NCI-H2227 (cell line): Measurements from ENCODE around the gene ELL.

ENCODE experiments used
- DNase-seq: peaks from one replicate; lab custom pipeline; 2025; ENCODE audit not compliant: unreplicated experiment; lab: John Stamatoyannopoulos, UW

ELL gene

DNA sequence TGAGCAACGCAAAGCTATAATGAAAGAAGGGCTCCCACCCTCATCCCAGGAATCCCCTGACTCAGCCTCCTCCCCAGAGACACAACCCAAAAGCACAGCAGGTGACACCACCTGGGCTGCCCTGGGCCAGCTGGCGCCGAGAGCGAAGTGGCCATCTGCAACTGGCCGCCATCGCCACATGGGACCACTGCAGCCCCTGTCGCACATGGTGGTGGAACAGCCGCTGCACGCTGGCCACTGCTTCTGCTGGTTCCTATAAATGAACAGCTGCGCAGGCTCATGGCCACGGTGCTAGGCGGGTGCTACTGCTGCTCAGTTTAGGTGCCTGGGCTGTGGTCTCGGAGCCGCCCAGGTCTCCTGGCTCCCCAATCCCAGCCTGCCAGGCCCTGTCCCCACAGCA, 72.3 kb downstream of the ELL start:
- no peak for DNase-seq

DNA sequence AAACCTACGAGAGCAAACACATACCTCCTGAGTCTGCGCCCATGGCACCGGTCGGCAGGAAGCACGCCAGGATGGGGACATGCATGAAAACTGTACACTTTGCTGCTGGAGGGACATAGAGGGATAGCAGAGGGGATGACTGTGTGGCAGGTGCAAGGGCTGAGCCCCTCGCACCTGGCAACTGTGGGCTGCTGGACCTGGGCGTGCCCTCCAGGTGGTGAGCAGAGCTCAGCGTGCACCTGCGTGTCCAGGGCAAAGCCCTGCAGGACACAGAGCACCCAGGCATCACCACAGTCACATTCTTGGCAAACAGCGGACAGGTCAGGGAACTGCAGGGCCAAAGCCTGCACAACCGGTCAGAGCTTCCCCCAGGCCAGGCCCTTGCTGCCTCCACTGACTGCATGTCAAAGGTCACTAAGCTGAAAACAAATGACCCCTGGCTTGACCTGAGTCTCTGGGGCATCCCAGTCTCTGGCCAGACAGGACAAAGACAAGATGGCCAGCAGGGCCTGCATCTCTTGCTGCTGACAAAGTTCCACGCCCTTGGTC, 75.0 kb downstream of the ELL start:
- DNase-seq = no peak

DNA sequence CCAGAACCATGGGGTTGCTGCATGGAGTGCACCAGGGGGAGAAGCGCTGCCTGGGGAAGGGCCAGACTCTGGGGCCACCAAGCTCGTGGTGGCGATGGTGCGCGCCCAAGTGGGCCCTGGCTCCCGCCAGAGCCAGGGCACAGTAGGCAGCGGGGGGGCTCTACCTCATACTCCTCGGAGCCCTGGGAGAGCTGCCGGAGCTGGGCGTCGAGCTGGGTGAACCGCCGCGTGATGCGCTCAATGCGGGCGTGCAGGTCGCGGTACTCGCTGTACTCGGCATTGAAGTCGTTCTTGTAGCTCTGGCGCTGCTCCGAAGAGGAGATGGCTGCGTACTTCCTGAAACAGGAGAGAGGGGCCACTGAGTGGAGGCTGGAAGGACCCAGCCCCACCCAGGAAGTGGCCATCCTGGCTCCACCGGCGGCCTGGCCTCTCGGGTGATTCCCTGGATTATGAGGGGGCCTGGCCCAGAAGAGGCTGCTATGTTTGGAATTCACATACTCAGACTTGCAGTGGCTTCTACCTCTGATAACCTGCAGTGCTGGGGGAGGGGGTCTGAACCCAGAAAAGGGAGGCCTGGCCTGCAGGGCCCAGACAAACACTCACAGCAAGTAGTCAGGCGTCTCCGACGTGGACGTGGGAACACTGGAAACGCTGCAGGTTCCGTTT, 75.6 kb downstream of the ELL start:
- no peak for DNase-seq

DNA sequence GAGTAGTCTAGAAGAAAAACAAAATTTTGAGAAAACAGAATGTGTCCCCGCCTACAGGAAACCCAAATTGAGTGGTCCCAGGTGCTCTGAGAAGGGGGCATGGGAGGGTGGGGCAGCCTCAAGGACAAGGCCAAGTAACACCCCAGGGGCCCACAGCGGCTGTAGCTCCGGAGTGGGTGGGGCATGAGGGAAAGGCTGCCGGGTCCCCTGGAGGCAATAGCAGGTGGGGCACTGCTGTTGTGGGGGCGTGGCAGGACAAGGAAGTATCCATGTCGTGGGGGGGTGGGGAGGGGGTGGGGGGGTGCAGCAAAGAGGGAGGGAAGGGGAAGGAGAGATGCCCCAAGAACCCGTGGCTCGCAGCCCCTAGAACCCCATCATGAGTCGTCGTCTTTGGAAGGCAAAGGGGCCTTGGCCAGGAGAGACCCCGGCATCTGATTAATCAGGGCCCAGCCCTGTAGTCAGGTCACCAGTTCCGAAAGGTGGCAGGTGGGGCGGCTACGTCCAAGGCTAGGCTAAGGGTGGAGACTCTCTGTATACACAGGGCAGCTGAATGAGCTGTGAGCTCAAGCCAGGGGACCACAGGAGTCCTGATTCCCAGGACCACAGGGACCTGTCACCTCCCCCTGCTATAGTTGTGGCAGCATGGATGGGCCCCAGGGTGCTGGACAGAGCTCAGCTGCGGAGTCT, 76.5 kb downstream of the ELL start:
- no peak for DNase-seq

DNA sequence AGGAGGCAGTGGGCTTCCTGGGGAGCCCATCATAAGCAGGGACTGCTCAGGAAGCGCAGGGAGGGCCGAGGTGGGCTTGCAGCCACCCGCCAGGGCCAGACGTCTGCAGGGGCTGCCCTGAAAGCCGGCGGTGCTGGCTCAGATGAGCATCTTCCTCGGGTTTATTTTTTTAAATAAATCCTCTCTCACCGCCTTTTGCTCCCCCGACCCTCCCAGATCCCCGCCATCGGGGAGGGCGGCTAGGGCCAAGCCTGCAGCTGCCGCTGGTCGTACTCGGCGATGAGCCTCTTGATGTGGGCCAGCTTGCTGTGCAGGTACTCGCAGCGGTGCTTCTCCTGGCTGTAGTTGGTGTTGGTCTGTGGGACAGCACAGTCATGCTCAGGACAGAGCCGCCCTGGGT, 77.4 kb downstream of the ELL start:
- DNase-seq = no peak

DNA sequence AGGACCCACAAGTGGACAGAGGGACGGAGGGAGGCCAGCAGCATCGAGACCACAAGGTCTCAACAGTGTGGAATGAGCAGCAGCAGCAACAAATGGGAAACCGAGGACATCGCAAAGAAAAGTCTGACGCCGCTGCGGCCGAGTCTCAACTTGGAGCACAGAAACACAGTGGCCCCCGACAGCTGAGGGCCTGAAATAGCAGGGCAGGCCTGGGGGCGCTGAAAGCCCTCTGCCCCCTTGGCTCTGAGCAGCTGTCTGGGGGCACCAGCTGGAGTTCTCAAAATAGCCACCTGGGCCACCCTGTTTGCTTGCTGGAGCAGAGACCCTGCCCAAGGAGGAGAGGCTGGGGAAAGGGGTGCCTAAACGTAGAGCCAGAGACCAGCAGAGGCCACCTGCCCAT, 78.0 kb downstream of the ELL start:
- no peak for DNase-seq

DNA sequence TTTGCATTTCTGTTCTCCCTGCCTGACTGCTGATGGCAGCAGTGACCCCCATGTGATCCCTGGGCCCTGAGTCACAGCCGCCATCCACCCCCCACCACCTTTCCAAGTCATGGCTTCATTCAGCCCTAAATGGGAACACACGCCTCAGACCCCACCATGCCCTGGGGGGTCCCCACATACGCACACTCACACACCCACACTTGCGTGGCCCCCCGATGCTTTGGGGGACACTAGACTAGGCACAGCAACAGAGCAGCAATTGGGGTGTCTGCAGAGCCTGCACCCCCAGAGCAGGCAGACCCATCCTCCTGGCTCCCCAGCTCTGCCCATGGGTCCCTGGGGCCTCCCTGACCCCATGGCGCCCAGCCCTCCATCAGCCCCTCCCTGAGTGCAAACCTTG, 78.5 kb downstream of the ELL start:
- DNase-seq = no peak

DNA sequence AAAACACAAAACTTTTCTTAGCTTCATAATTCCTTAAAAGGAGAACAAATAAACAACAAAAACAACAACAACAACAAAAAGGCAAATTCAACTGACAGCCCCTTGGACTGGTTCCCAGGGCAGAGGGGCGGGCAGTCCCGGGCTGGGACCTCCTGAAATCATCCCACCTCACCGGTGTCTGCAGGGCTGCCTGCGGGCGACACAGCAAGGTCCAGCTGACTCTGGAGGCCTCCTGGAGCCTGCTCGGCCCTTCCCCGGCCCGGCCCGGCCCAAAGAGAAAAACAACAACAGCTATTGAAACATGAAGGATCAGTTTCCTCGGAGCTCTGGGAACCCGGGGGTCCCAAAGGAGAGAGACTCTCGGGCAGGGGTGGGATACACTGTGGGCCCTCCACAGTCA, 78.9 kb downstream of the ELL start:
- DNase-seq = no peak

DNA sequence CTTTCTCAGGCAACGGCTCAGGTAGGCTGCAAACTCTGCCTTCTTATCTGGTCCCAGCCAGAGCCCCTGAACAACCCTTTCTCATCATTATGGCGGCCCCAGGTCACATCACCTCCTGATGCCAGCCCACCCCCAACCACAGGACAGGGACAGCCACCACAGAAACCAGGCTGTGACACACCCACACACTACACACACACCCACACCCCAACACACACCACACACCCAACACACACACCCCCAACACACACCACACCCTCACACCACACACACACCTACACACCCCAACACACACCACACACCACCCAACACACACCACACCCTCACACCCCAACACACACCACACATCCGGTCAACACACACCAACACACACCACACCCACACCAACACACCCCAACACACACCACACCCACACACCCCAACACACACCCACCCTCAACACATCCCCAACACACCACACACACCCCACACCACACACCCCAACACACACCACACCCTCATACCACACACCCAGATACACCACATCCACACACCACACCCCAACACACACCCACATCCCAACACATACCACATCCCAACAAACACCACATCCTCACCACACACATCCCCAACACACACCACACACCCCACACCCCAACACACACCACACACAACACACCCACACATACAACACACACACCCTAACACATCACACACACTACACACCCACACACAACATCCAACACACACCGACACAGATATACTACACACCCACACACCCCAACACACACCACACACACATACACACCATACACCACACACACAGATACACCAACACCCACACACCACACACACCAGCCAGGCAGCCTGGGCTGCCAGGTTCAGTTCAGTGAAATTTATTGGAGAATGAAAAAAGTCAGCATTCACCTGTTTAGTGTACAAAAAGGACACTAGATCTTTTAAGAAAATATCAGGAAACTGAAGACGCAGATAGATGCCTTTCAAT, 79.8 kb downstream of the ELL start:
- DNase-seq = no peak

DNA sequence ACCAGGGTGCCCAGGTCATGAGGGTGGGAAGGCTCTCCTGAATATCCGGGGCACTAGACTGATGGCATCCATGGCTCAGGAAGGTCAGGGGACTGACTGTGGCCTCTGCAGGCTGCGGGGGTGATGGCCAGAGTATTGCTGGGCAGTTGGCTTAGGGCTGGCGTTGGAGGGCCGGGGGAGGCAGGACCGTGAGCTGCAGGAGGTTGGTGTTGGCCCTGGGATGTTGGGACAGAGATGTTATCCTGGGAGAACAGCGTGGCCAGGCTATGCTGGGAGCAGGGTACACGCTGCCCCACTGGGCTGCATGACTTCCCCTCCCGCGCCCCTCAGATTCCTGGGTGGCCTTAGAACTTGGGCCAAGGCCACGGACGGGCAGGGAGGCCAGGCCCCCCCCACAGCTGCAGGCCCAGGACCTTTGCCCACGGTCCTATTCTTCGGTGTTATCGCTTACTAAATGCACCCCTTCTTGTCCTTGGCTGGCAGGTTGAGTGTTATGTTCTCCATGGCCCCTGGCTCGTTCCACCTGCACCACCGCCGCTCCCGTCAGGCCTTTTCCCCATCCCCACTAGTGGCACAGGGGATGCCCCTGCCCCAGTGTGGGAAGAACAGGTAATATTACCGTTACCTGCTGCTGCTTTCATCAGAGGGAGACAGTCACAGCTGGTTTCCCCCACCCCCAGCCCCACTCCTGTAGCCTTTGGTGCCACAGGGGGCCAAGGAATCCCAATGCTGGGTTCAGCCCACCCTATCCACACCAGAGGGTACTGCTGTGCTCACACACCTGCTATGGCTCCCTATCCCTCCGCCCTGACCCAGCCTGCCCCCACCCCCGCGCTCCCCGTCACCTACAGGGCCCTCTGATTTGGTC, 80.7 kb downstream of the ELL start:
- DNase-seq = no peak

DNA sequence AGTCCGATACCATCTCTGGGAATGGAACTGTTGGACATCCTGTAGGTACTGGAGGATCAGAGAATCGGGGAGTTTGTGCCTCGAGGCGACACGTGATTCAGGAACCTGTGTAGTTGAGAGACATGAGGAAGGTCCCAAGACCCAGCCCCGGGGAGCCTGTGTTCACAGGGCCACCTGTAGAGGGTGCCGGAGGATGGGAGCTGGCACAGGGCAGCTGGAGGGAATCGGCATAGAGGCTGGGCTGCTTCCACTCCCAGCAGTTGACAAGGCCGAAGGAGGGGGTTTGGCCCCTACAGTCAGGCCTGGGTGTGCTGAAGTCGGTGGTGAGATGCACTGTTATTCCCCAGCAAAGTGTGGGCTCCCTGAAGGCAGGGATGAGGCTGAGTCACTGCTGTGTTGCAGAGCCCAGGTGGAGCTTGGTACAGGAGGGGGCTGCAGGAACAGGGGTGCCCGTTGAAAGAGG, 81.4 kb downstream of the ELL start:
- DNase-seq = no peak

DNA sequence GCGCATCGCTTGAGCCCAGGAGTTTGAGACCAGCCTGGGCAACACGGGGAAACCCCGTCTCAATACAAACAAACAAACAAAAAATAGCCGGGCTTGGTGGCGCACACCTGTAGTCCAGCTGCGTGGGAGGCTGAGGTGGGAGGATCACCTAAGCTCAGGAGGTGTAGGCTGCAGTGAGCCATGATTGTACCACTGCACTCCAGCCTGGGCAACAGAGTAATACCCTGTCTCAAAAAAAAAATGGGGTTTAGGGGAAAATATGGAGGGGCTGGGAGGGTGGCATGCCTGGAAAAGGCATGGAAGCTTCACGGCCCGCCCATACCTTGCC, 82.0 kb downstream of the ELL start:
- no peak for DNase-seq

DNA sequence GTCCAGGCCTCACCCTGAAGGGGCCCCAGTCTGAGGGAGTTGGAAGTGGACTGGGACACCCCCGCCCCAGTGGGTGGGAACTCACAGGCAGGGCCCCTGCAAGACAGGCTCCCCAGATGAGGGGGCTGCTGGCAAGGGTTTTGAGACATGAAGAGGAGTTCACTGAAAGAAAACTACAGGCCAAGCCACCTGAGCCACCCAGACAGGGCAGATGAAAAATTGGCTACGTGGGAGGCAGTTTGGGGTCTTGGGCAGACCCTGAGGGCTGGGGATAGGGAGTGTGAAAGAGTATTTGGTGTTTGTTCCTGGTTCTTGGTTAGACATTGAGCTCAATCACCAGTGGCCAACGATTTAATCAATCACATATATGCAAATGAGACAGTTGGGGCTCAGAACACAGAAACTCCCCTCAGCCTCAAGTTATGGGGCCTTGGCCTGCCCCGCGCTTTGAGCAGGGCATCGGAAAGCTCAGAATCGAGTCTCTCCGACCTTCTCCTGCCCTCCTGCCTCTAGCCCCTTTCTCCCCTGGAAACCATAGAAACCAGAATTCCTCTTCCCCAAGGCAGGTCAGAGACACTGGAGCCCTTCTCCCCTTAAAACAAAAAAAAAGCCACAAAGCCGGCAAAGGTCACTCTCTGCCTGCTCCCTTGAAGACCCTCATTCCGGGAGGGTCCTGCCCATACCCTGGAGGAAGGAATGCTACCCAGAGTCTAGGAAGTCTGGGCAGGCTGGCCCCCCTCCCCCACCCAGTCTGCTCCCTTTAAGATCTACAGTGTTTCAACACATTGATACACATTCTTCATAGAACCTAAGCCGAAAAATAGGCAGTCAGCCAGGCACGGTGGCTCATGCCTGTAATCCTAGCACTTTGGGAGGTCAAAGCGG, 82.6 kb downstream of the ELL start:
- DNase-seq = no peak

DNA sequence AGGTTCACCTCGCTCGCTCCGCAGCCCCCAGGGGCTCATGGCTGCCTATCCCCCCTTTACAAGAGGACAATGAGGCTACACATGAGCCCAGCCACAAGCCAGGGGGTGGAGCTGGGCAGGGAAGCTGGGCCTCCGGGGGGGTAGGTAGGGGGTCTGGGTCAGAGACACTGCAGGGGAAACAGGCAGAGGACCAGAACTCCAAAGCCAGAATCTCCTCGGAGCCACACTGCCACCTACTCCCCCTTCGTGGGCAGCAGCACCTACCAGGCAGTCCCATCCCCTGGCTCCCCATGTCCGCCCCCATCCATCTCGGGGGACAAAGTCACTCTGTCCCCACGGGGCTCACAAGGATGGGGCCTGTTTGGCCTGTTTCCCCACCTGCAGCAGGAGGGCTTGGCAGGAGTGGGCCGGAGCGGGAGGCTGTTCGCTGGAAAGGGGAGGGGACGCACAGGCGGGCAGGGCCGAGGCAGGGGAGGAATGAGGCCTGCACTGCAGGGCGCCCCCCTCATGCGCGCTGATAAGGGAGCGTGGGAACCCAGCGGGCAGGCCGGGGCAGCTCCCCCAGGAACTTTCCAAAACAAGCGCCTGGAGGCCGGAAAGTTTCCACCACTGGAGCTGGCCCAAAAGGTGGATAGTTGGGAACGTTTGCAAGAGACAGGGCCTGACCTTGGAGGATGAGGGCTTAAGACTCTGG, 83.4 kb downstream of the ELL start:
- DNase-seq = peak; percentile 29

DNA sequence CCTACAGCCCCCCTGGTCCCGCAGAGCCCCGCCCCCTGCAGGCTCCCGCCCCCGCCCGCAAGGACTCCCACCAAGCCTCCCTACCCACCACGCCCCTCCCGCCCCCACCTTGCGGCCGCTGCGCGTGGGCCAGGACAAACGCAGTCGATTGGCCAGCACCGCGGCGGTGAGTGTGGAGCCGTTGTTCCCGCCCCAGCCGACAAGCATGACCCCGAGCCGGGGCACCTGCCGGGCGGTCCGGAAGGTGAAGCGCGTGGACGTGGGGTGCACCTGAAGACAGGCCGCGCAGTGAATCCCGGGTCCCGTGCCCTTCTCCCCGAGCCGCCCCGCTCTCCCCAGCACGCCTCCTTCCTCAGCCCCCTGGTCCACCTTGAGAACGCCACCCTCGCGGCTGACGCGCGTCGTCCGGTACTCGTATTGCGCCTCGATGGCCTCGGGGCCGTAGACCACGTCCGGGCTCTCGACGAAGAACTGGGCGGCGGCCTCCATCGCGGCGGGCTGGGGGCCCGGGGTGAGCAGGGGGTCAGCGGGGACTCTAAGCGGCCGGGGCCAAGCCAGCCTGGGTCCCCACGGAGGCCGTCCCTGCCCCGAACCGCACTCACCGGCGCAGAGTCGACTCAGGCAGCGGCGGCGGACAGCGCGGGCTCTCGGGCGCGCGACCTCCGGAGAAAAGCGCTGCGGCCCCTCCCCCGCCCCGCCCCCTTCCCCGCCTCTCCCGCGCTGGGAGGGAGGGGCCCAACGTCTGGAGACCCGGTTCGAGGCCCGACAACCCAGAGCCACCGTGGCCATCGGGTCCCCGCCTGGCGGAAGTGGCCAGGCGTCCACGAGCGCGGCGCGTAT, 84.2 kb downstream of the ELL start, which contains the start of gene ISYNA1:
Gene ISYNA1, minus strand, starts transcription at position 643 of the 840 bp plus-strand sequence. Its CDS starts 154 bp downstream, at position 489.
- peak; percentile 78 for DNase-seq

DNA sequence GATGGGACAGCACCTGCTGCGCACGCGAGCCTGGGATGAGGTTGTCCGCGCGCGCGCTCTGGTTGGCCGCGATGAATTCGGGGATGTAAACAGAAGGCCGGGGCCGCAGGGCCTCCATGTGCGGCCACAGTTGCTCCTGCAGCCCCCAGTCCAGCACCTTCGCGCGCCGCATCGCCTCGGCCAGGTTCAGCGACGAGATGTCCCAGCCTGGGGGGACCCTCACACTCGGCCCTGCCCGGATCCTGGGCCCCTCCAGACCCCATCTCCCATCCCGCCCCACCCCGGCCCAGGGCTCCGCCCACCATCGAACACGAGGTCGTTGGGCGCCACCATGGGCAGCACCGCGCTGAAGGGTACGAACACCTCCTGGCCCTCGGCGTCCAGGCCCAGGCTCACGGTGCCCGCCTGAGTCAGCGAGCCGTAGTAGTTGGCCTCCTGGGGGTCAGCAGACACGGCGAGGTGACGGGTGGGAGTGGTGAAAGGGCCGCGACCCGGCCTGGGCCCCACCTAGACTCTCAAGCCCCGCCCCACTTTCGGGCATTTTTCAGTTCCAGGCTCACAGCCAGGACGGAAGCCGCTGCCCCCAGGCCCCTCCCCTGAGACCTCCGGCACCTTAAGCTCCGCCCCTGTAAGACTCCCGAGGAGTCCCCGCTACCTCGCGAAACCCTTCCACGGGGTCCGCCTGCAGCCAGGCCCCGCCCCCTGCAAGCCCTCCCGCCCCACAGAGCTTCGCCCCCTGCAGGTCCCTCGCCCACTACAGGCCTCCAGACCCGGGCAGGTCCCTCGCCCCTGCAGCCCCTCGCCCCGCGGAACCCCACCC, 85.0 kb downstream of the ELL start:
- DNase-seq = peak; percentile 81
